Activated effector memory CD4-positive, alpha-beta T cell treated with anti-CD3 and anti-CD28 coated beads, Interleukin-2, amount 50 U/mL, for 16 hours (primary cell): ENCODE results near the gene DERL3.

ENCODE experiments used
- DNase-seq: peaks from one replicate; pipeline ENCODE4 v3.0.0-alpha.2; 2020

Gene DERL3

GRCh38 chr22:23801238-23801821 lies 37.5 kb downstream of the DERL3 start:
- DNase-seq, result no peak

DNA sequence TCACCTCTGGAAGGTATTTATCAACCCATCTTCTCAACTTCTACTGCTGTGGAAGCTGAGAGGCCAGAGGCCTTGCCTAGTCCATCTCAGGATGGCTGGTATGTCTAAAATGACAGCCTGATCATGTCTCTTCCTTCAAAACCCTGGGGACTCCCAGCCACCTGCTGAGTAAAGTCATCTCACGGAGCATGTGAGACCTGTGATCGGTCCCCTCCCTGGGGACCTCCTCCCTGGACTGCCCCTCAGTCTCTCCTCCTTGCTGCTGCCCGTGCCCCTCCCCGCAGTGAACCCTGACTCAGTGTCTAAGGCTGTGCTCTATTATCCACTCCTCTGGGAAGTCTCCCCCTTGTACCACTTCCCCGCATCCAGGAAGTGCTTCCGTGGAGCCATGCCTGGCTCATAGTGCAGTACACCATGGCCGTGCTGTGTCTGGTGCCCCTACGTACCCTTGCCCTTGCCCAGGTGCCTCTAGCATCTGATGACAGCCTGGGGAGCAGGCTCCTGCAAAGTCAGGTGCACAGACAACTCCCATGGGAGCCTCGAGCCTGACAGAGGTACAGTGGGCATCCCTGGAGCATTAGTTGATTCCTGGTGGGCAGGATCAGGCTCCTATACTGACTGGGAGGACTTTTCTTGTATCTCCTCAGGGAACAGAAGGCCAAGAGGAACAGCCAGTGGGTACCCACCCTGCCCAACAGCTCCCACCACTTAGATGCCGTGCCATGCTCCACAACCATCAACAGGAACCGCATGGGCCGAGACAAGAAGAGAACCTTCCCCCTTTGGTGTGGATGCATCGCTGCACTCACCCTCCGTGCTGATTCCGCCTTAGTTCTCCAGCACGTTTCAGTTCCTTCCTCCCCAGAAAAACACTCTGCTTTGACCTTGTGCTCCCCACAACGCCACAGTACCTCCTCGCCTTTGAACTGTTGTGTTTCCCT lies 38.2 kb downstream of the DERL3 start:
- DNase-seq, result no peak

DNA sequence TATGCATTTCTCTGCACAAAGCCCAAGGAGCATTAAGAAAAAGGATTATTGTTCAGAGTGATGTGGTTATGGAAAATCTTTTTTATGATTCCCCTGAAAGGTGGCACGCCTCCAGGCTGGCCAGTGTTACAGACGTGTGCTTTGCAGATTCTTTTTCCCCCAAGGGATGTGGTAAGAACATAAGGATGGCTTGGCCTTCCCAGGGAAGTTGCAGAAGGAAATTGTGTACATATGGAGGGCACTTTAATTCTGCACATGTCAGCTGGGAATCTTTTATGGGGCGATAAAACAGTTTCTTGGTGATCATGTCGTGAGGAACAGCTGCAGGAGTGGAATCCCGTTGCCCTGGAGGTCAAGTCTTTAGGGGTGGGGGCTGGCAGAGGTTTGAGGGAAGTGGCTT lies 42.3 kb downstream of the DERL3 start:
- DNase-seq, result no peak

DNA sequence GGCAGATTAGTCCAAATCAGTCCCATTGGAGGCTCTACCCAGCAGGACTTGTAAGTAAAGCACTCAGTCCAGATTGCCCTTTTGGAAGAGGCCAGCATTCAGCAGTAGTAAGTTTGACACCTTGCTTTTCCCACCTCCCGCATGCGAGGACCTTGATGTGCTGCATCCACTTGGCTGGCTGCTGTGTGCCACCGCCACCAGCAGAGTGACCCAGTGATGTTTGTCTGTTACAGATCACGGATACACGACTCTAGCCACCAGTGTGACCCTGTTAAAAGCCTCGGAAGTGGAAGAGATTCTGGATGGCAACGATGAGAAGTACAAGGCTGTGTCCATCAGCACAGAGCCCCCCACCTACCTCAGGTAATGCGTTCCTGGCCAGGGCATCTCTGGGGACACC lies 45.5 kb downstream of the DERL3 start:
- no peak for DNase-seq

DNA sequence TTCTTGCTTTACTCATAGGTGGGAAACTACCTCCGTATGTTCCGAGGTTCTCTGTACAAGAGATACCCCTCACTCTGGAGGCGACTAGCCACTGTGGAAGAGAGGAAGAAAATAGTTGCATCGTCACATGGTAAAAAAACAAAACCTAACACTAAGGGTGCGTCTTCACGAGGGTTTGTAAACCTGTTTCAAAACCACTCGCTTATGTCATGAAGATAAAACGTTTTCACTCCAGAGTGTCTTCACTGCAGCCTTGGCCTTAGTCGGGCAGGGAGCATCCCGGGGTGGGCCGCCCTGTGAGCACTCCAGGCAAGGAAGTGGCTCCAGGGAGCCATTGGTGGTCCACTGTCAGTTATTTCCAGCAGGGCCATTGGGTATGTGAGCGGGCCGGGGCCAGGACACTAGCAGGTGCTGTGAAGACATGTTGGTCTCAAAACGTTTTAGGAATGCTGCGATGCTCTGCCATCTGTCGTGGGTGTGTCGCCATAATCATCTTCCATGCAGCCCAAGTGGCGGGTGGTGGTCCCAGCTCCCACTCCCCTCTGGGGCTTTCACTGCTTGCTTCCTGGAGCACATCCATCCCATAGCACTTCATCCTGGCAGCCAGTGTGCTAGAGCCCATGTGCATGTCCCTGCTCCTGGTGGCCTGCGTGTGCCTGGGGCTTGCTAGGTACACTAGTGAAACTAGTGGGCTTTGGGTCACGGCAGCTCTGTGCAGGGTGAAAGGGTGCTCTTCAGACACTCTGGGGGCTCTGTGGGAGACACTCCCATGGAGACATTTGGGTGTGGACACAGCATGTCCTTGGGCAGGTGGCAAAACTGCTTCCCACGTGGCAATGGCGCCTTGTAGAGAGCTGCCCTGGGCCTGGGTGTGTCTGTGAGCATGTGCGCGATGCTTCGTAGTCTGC lies 46.8 kb downstream of the DERL3 start:
- DNase-seq, result no peak

GRCh38 chr22:23790819-23791737 lies 47.7 kb downstream of the DERL3 start:
- DNase-seq, result no peak

DNA sequence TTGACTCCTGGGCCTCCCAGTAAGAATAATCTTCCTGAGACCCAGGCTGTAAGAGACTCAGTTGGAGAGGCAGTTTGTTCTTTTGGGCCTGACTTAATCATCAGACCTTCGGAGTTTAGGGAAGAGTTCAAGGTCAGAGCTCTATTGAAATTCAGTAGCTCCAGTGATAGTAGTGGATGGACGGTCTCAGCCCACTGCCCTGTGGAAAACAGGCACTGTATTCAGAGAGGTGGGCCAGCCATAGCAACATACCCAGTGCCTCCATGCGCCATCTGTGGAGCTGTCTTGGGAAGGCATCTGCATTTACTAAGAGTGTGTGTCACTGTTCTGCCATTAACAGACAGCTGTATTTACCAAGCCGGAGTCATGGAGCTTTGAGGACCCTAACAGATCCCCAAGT lies 49.2 kb downstream of the DERL3 start:
- no peak for DNase-seq

- DNase-seq, result no peak
Observed at GRCh38 chr22:23789121-23789520, 49.7 kb downstream of the DERL3 start.

GRCh38 chr22:23787910-23788309 lies 50.9 kb downstream of the DERL3 start:
- DNase-seq, result no peak

- DNase-seq, result no peak
Observed at GRCh38 chr22:23787600-23787896, 51.3 kb downstream of the DERL3 start.

DNA sequence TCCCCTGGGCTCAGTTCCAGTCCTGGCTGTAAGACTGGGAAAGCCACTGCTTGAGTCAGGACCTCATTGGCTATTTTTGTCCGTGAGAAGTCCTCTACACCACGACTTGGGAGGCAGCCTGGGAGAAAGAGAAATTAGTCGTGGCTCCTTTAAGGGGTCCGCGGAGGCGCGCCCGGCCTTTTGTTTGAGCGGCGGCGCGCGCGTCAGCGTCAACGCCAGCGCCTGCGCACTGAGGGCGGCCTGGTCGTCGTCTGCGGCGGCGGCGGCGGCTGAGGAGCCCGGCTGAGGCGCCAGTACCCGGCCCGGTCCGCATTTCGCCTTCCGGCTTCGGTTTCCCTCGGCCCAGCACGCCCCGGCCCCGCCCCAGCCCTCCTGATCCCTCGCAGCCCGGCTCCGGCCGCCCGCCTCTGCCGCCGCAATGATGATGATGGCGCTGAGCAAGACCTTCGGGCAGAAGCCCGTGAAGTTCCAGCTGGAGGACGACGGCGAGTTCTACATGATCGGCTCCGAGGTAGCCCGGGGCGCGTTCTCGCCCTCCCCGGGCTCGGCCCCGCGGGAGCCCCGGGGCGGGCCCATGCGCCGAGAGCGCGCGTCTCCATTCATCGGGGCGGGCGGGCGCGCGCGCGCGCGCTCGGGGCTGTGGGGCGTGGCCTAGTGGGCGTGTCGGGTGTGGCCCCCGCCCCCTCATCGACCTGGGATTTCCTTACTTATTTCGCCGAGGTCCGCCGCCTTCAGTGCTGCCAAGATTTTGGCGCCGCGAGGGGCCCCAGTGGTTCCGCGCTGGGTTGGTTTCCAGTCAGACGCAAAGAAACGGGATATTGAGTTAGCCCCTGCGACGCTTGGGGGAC lies 51.8 kb downstream of the DERL3 start, which contains the start of gene SMARCB1:
TSS of gene SMARCB1 (plus strand) at position 215 of the 848 bp plus-strand sequence. CDS start at position 419, 204 bp downstream.
- peak; percentile 97 for DNase-seq

DNA sequence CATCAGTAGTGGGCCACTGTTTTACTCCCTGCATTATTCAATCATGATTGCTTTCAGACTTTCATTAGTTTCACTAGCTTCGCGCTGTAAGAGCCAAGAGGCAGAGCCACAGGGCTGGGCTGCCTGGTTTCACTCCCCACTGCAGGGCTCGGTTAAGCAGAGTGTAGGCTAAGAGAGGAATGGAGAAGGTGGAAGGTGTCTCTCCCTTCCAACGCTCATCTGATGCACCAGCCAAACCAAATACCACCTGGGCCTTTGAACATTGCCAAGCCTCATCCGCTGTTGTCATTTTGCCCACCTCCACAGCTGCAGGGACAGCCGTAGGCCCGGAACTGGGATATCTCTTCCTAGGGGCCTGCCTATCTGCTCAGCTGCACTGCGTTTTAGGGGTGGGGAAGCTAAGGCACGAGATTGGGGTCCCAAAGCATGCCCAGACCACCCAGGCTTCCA lies 52.5 kb downstream of the DERL3 start:
- DNase-seq, result no peak
